Amygdala (tissue), 56 donors: ENCODE results near the gene ZIC1.

Source experiments
- DNase-seq, 56 donors: peaks; one replicate each; lab custom pipeline; 2025; lab: John Stamatoyannopoulos, UW

ZIC1 gene

GRCh38 chr3:147407114-147407497 is 2.1 kb upstream of the ZIC1 start:
- no peak for DNase-seq

DNA sequence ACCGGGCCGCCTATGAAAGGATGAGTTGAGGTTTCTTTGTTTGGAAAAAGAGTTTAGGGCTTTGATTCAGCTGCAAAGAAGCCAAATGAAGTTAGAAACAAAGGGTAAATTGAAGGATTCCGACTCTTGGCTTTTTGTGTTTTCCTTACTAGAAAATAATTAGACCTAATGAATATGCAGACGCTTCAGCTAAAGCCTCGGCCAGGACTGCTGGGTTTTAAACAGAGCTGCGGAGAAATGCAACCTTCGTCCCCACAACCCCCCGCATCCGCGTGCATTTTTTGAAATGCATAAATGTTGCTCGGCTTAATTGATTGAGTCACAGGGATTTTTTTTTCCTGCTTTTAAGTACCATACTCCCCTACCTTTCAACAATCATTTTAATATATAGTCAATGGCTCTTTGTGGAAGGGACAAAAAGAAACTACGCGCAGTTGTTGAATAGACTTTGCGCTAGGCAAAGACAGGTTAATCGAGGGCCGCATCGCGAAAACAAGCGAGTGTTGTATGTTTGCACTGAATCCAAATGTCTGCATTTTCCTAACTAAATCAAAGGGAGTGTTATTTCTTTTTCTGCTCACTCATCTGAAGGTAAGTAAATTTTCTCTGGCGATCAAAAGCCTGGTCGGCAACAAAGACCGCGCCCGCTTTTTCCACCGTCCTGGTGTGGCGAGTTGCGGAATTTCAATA is 1.5 kb upstream of the ZIC1 start:
- no peak for DNase-seq

- no peak for DNase-seq
Observed at GRCh38 chr3:147408188-147409100, 721 bp upstream of the ZIC1 start.

GRCh38 chr3:147410116-147410525 is 956 bp downstream of the ZIC1 start:
- no peak for DNase-seq

DNA sequence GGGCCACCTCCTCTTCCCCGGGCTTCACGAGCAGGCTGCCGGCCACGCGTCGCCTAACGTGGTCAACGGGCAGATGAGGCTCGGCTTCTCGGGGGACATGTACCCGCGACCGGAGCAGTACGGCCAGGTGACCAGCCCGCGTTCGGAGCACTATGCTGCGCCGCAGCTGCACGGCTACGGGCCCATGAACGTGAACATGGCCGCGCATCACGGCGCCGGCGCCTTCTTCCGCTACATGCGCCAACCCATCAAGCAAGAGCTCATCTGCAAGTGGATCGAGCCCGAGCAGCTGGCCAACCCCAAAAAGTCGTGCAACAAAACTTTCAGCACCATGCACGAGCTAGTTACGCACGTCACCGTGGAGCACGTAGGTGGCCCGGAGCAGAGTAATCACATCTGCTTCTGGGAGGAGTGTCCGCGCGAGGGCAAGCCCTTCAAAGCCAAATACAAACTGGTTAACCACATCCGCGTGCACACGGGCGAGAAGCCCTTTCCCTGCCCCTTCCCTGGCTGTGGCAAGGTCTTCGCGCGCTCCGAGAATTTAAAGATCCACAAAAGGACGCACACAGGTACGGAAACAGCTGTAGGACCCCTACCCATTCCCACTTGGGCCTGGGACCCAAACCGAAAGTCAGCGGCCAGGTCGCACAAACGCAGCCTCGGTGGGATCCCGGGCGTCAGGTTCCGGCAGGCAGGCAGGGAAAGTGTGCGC is 1.5 kb downstream of the ZIC1 start:
- DNase-seq = no peak

DNA sequence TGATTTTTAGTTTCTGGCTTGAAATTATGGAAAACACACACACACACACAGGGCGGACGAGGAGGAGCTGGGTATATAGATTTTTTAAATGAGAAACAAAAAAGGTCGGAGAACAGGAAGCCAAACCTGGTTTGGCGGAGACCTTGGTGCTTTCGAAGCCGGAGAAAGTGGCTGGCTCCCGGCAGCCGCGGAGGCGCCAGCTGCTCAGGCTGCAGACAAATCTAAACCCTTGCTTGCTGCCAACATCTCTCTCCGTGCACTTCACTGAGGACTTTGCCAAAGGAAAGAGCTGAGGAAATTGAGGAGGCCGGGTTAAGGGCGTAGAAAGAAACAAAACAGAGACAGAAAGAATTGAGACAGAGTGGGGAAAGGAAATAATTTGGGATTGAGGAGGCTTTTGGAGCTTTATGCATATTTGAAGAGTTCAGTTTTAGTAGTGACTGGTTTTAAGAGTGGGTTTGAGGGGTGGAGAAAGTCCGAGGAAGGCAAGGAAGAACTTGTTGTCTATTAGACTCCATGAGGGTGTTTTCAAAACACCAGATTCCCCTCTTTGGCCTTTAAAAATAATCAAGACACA is 2.2 kb downstream of the ZIC1 start:
- no peak for DNase-seq

- no peak for DNase-seq
Observed at GRCh38 chr3:147411815-147412241, 2.7 kb downstream of the ZIC1 start.

DNA sequence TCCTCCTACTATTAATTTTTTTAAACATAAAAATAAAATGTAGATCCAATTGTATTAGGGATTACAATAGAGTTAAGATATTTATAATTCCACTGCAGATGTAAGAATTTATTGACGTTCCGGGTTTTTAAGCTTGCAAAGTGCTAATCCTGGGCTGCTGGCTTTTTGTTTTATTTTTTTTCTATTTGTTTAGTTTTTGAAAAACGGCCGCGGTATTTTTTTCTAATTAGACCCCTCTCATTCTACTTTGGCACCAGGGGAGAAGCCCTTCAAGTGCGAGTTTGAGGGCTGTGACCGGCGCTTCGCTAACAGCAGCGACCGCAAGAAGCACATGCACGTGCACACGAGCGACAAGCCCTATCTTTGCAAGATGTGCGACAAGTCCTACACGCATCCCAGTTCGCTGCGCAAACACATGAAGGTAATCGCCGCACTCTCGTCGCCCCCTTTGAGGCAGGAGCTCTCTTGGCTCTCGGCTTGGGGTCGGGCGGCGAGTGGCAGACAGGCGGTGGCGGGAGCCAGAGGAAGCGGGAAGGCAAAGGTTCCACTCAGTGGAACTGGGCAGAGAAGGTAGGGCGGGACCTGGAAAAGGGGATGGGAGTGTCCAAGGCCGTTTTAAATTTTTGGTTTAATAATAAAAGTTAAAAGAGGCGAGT is 3.2 kb downstream of the ZIC1 start:
- no peak for DNase-seq

- no peak for DNase-seq
Observed at GRCh38 chr3:147412917-147413685, 3.9 kb downstream of the ZIC1 start.

GRCh38 chr3:147413686-147414389 is 4.7 kb downstream of the ZIC1 start:
- no peak for DNase-seq

- no peak for DNase-seq
Observed at GRCh38 chr3:147414390-147415138, 5.4 kb downstream of the ZIC1 start.

DNA sequence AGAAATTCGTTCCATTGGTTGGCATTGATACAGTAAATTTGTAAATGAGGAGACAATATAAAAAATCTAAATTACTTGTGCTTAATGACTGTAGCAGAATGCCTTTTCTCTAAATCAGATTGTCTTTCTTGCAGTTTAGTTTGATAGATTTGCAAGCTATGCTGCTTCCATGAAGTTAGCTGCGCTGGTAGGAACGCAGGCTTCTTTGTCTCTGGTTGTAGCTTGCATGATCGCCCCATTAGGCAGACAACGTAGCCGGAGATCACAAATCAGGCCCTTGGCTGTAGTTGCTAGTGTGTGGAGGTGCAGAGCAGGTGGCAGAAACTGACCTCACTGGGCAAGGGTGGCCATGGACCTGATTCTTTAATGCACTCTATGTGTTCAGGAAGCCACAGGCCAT is 6.1 kb downstream of the ZIC1 start:
- no peak for DNase-seq

DNA sequence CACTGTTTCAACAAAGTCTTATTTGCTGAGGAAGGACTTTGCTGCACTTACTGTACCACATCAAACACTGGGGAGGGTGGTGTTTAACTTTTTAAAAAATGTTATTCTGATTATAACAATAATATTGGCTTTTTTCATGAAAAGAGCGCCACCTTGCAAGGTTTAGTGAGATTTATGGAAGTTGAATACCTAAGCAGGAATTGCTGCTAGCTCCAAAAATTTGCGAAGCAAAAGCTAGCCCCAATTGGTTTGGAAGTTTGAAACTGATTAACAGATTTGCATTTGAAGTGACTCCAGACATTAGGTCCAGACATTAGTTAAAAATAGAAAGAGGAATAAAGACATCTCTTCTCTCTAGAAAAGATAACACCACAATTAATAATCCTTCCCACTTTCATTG is 6.7 kb downstream of the ZIC1 start:
- no peak for DNase-seq

DNA sequence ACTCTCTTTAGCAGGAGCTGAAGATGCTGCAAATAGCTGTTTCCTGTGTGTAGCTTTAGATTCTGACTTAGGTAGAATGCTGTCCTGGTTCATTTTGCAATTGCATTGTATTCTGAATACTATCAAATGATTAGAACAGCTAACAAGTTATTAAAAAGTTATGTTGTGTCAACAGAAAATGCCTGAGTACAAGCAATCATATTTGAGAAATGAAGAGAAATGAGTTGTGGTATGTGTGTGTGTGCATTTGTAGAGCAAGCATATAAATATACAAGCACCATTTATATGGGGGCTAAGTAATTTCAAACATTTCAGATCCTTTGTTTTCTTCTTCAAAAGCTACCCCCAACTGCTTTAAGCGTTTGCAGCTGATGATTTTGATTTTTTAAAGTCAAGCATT is 7.8 kb downstream of the ZIC1 start:
- no peak for DNase-seq

DNA sequence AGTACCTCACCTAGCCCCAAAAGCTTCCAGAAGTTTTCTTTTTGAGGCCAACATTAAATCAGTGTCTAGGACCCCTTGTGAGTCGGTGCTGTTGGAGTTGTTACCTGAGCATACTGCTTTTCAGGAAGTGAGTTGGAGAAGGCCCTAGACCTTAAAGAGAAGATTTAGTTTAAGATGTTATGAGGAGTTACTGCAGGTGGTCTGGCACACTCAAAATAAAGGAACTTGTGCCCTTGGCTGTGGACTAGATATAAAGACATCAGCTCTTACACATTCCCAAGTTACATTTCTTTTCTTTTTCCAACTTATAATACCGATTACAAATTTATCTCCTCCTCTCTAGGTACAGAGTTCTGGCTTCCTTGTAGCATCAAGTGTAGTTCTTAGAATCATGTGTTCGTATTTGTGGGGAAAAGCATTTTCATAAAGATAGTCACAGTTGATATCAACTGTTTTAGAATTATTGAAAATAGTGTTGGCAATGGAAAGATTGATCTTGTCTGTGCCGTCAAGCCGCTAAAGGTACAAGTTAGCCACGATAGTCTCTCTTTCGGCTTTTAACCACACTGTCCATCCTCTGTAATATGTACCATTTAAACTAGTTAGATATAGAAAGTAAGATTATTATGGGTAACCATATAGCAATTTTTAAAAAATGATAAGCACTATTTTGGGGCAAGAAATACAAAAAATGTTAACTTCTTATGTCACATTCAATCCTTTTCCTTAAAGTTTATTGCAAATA is 8.6 kb downstream of the ZIC1 start:
- no peak for DNase-seq

GRCh38 chr3:147418371-147418781 is 9.2 kb downstream of the ZIC1 start:
- no peak for DNase-seq
